Endothelial cell of umbilical vein (primary cell): ENCODE data around the gene ADCY2. TPM values are rescaled to one million over a fixed set of nuclear protein-coding genes. Genes with fewer than 3 reads are reported as not detected.

Source experiments
- BruUV-seq: library from RNA; stranded (reverse); fragments of 400-500 nt; replicated peaks from 2 replicates; lab custom pipeline; 2021; lab: Mats Ljungman, UMichigan
- CTCF ChIA-PET: fragments of 300-600, 350-600 bp; sonication (Branson Sonifier 250); formaldehyde crosslinking; loops from one replicate; lab custom pipeline; 2021; ENCODE audit warnings: antibody characterized with exemption, inconsistent platforms; lab: Charles Lee
- POLR2A ChIA-PET: fragments of 300-600, 350-600 bp; sonication (Branson Sonifier 250); formaldehyde crosslinking; loops from one replicate; lab custom pipeline; 2021; ENCODE audit warnings: antibody characterized with exemption, inconsistent platforms; lab: Charles Lee
- DNase-seq: peaks from one replicate; pipeline ENCODE4 v3.0.0-alpha.2; 2011; ENCODE audit warnings: low read depth, low spot score
- FAIRE-seq: peaks from 2 replicates; lab custom pipeline; 2011; peaks lifted over from hg19 to GRCh38; lab: Jason Lieb, UNC
- H2AFZ ChIP-seq: 2 replicates; pipeline ENCODE4 v1.6.0; 2012; ENCODE audit warnings: low read depth, low read length, control low read depth, inconsistent platforms
- H3K27ac ChIP-seq: 2 replicates; pipeline ENCODE4 v1.5.1; 2011; ENCODE audit warnings: low read depth, mild to moderate bottlenecking, control low read depth, low read length, moderate library complexity; ENCODE audit not compliant: insufficient read depth
- H3K27me3 ChIP-seq, 2 experiments: 2 replicates each; pipeline versions ENCODE4 v1.6.0 to v1.6.1; 2011; ENCODE audit warnings: low read length in 2 of 2, mixed read lengths in 1 of 2; ENCODE audit not compliant: control insufficient read depth in 2 of 2, insufficient read depth in 2 of 2
- H3K36me3 ChIP-seq, 2 experiments: 2 replicates in 1 of 2; 3 replicates in 1 of 2; pipeline ENCODE4 v1.5.1; 2011; ENCODE audit warnings: low read length in 2 of 2, mild to moderate bottlenecking in 1 of 2, moderate library complexity in 1 of 2; ENCODE audit not compliant: control insufficient read depth in 2 of 2, insufficient read depth in 2 of 2; ENCODE audit errors: extremely low read depth in 1 of 2
- H3K4me1 ChIP-seq: 3 replicates; pipeline ENCODE4 v1.5.1; 2011; ENCODE audit warnings: mild to moderate bottlenecking, low read length; ENCODE audit not compliant: control insufficient read depth, insufficient read depth; ENCODE audit errors: extremely low read depth
- H3K4me2 ChIP-seq: 2 replicates; pipeline ENCODE4 v1.6.1; 2011; ENCODE audit warnings: low read length, control low read depth, mixed read lengths; ENCODE audit not compliant: insufficient read depth
- H3K4me3 ChIP-seq, 3 experiments: fragments of 200-600 bp in 1 of 3; sonication (generic), shearing (Covaris generic) in 1 of 3; replicated peaks in 1 of 3; 2 replicates each; pipeline ENCODE4 v1.5.1; 2011 to 2016; ENCODE audit warnings: control low read depth in 3 of 3, low read length in 3 of 3, mild to moderate bottlenecking in 2 of 3, inconsistent platforms in 1 of 3, low read depth in 1 of 3, moderate library complexity in 1 of 3; ENCODE audit not compliant: insufficient read depth in 1 of 3
- H3K79me2 ChIP-seq: 2 replicates; pipeline ENCODE4 v1.6.0; 2012; ENCODE audit warnings: low read length, inconsistent platforms; ENCODE audit not compliant: control insufficient read depth, insufficient read depth
- H3K9ac ChIP-seq: replicated peaks from 2 replicates; pipeline ENCODE3; 2011; ENCODE audit warnings: low read length, control low read depth; ENCODE audit not compliant: insufficient read depth; ENCODE audit errors: extremely low read depth
- H3K9me1 ChIP-seq: replicated peaks from 3 replicates; pipeline ENCODE4 v1.6.0; 2011; ENCODE audit warnings: mild to moderate bottlenecking, low read length; ENCODE audit not compliant: control insufficient read depth, insufficient read depth; ENCODE audit errors: extremely low read depth
- H3K9me3 ChIP-seq: replicated peaks from 2 replicates; pipeline ENCODE4 v1.5.1; 2012; ENCODE audit warnings: low read length, inconsistent platforms; ENCODE audit not compliant: control insufficient read depth, insufficient read depth
- H4K20me1 ChIP-seq: replicated peaks from 2 replicates; pipeline ENCODE3; 2011; ENCODE audit warnings: mild to moderate bottlenecking, low read length; ENCODE audit not compliant: control insufficient read depth, insufficient read depth; ENCODE audit errors: extremely low read depth
- EZH2 ChIP-seq: IDR thresholded peaks from 2 replicates; pipeline ENCODE4 v1.6.1; 2012; ENCODE audit warnings: borderline replicate concordance, low read depth, mild to moderate bottlenecking, moderate library complexity, low read length, inconsistent platforms; ENCODE audit not compliant: severe bottlenecking
- FOS ChIP-seq: IDR thresholded peaks from 2 replicates; pipeline ENCODE4 v1.6.1; 2011; ENCODE audit warnings: mild to moderate bottlenecking, low read length, moderate library complexity, borderline replicate concordance; ENCODE audit not compliant: insufficient read depth
- GATA2 ChIP-seq: IDR thresholded peaks from 2 replicates; pipeline ENCODE4 v1.7.0; 2011; ENCODE audit warnings: low read depth, mild to moderate bottlenecking, moderate library complexity, mixed read lengths, low read length; ENCODE audit not compliant: insufficient read length, insufficient read depth
- JUN ChIP-seq: IDR thresholded peaks from 2 replicates; pipeline ENCODE4 v1.6.1; 2011; ENCODE audit warnings: borderline replicate concordance, low read depth; ENCODE audit not compliant: insufficient read length, insufficient read depth
- MAX ChIP-seq: IDR thresholded peaks from 2 replicates; pipeline ENCODE4 v1.6.1; 2011; ENCODE audit not compliant: insufficient read depth, insufficient read length
- POLR2A ChIP-seq: IDR thresholded peaks from 2 replicates; pipeline ENCODE4 v1.6.1; 2012; ENCODE audit warnings: low read depth, mild to moderate bottlenecking, control low read depth, low read length
- POLR2AphosphoS5 ChIP-seq: IDR thresholded peaks from 2 replicates; pipeline ENCODE4 v1.6.1; 2012; ENCODE audit warnings: low read depth, mild to moderate bottlenecking, control low read depth, low read length, moderate library complexity; ENCODE audit not compliant: insufficient read depth
- dilution Hi-C: fragments of 300-500 bp; cut with MboI; formaldehyde crosslinking; loops from one replicate; pipeline ENCODE4 v1.15.0; 2019; ENCODE audit warnings: low sequenced_read_pairs; ENCODE audit not compliant: extremely low pct_ligation_motif_present
- intact Hi-C: fragments of 100-400 bp; cut with micrococcal nuclease; formaldehyde crosslinking; loops from one replicate; pipeline ENCODE4 v1.10.0; 2022
- polyA plus RNA-seq, 4 experiments: library from polyadenylated mRNA; depleted of rRNA in 3 of 4; stranded (reverse) in 3 of 4; unstranded in 1 of 4; fragments of >200 nt; gene quantifications; 2 replicates each; pipeline versions ENCODE4 v1.2.1 to v1.2.3, GENCODE V29; 2011 to 2012; ENCODE audit warnings: missing spikeins in 1 of 4
- total RNA-seq: library from RNA; stranded (reverse); gene quantifications from 2 replicates; pipeline ENCODE4 v1.2.3, GENCODE V29; 2021
- TF ChIP-seq, protein P1 (sequence below), 2 donors: IDR thresholded peaks; 1 replicate in 1 of 2; 2 replicates in 1 of 2; pipeline ENCODE4 v1.5.1; 2011; ENCODE audit warnings: low read length in 2 of 2, mild to moderate bottlenecking in 2 of 2, moderate library complexity in 2 of 2, control low read depth in 1 of 2, inconsistent platforms in 1 of 2, low read depth in 1 of 2; ENCODE audit not compliant: insufficient read depth in 1 of 2; ENCODE audit errors: extremely low read depth in 1 of 2

ADCY2 gene
- total and polyA plus RNA-seq, 2 donors (not counting 3 experiments of a cell fraction or from before 2014, with no cell fraction given): under 0.01 TPM; not detected in 1

- BruUV-seq: no TSS peak
- Histone ChIP-seq H3K79me2 (no peaks in the 10 kb centered on the region), H3K27me3 (no peaks in the 10 kb centered on the region), H3K9me3 (no peaks in the 10 kb centered on the region), H4K20me1 (no peaks in the 10 kb centered on the region), H3K4me3 (no peak overlapping the region), H3K27ac (no peak overlapping the region), H3K9me1 (no peaks in the 10 kb centered on the region), H3K4me1 (no peaks in the 10 kb centered on the region), H2AFZ (no peak overlapping the region), H3K36me3 (no peaks in the 10 kb centered on the region), H3K9ac (no peak overlapping the region), H3K4me2 (no peak overlapping the region)
- dilution Hi-C loops: no loop called here
- TF ChIP-seq EZH2: no peak
- TF ChIP-seq POLR2A: no peak
- TF ChIP-seq JUN: no peak
- no peak for TF ChIP-seq GATA2
- no peak for TF ChIP-seq MAX
- TF ChIP-seq, protein P1, sequence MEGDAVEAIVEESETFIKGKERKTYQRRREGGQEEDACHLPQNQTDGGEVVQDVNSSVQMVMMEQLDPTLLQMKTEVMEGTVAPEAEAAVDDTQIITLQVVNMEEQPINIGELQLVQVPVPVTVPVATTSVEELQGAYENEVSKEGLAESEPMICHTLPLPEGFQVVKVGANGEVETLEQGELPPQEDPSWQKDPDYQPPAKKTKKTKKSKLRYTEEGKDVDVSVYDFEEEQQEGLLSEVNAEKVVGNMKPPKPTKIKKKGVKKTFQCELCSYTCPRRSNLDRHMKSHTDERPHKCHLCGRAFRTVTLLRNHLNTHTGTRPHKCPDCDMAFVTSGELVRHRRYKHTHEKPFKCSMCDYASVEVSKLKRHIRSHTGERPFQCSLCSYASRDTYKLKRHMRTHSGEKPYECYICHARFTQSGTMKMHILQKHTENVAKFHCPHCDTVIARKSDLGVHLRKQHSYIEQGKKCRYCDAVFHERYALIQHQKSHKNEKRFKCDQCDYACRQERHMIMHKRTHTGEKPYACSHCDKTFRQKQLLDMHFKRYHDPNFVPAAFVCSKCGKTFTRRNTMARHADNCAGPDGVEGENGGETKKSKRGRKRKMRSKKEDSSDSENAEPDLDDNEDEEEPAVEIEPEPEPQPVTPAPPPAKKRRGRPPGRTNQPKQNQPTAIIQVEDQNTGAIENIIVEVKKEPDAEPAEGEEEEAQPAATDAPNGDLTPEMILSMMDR (IDR thresholded peaks at IDR 0.05; ENCODE audit: extremely low read depth in 1 of 2, insufficient read depth in 1 of 2, low read depth in 1 of 2, low read length in 2 of 2): no peak
- TF ChIP-seq FOS: no peak
- TF ChIP-seq POLR2AphosphoS5: no peak
- FAIRE-seq (no peak), DNase-seq (no peak)
- intact Hi-C loops: no loop called here
- ChIA-PET POLR2A (no interaction called here), CTCF (no interaction called here)
These were observed 398.9 kb downstream of the ADCY2 start for GRCh38 chr5:7794823-7795222.
